Epidermal melanocyte (primary cell): ENCODE data around the gene C18orf63.
"Not testable (repeated sequence)": the region's sequence is repeated elsewhere in the genome, so short reads cannot be mapped to it uniquely, and the experiment has no call there.

Source experiments
- DNase-seq: peaks from one replicate; pipeline ENCODE4 v3.0.0; 2011; ENCODE audit warnings: low spot score; ENCODE audit not compliant: insufficient read length

Gene C18orf63

DNA sequence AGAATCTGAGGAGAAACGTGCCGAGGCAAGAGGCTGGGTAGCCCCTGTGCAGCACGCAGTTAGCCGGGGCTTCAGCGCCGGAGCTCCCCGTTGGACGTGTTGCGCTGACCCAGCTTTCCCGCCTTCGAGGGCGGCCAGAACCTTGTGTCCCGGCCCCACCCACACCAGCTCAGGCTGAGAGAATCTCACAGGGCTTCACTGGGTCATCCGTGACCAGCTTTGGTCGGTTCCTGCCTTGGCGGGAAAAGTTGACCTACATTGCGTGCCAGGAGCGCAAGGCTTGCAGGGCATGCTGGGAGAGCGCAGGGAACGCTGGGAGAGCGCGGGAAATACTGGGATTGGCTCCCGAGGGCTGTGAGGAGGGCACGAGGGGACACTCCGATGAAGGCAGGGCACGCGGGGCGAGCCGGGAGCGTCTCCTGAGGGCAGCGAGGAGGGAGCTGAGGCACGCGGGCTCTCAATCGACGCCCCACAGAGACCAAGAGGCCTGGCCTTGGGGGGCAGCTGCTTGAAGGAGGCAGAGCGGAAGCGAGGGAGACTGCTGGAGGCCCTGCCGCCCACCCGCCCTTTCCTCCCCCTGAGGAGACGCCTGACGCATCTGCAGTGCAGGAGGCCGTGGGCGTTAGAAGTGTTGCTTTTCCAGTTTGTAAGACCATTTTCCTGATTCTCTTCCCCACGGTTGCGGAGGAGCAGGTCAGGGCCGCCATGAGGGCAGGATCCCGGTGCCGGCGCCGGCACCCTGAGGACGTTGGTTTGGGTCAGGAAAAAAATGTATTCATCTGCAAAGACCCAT lies at the start of gene C18orf63:
TSS of gene C18orf63 (plus strand) at position 376 of the 793 bp plus-strand sequence. CDS start 2,027 bp downstream, outside the sequence.
- DNase-seq, result no peak

GRCh38 chr18:74266161-74266560 lies 49.5 kb upstream of the C18orf63 start:
- DNase-seq, result no peak

DNA sequence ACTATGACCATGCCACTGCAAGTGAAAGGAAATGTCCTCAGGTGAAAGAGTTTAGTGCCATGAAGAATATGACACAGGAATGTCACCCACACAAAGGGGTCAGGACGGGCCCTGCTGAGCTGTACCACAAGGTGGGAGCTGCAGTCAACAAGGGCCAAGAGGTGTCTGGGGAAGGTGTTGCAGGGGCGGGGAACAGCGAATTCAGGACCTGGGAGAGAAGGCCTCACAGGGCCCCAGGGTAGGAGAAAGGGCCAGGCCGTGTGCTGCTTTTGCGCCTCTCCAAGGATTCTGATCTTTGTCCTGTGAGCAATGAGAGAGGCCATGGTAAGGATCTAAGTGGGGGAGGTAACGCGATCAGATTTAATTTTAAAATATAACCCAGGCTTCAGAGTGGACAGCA lies 47.5 kb upstream of the C18orf63 start:
- no peak for DNase-seq

DNA sequence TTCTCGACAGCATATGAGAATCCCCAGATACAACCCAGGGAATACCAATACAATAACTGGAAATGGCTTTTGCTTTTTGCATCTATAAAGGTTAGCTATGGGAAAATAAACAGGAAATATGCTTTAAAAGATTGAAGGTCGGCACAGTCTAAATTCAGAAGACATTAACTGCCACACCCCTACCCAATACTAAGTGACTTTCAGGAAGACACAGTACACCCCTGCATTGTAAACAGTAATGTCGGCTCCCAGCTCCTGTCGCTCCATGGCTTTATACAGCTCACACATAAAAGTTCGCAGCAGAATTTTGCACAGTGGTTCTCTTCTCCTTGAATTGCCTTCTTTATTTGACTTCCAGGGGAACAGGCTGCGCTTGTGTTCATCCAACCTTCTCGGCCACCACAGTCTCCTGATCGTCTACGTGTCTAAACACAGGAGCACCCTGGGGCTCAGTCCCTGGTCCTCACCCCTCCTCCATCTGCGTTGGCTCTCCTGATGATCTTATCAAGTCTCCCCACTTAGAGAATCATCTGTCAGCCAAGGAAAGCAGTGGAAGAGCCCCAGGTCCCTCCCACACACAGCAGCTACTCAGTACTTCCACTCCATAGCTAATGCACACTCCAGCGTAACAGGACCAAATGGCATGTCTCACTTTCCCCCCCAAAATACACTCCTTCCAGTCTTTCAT lies 46.6 kb upstream of the C18orf63 start:
- DNase-seq, result no peak

GRCh38 chr18:74271635-74272034 lies 44.0 kb upstream of the C18orf63 start:
- no peak for DNase-seq

DNA sequence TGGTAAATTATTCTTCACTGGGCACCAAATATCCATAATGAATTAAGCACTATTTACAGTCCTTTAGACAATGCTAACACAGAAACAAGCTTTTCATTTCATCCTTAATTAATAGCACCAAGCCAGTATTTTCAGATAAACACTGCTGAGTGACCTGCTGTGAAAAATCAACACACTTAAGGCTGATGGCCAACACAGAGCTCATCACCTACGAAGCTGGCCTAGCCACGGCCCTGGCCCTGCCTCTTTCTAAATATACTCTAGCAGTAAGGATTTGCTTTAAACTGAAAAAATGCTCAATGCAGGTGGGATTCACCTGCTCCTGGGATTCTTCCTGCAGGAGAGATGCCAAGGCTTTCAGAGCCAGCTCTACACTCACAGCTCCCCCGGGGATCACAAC lies 42.2 kb upstream of the C18orf63 start:
- no peak for DNase-seq

DNA sequence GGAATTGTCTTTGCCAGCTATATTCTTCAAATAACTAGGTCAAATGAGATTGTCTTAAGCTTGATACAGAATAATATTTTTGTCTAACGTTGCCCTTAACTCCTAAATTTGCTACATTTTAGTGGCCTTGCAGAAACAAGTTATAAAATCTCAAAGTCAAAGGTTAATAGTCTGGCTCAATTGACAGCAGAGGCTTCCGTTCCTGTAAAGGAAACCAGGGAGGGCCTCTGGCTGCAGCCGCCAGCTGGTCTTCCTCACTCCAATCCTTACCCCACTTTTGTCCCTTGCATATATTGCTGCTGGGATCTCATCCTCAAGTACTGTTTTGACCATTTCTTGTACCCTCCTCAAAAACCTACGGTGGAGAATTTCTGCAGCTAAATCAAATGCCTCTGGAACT lies 40.9 kb upstream of the C18orf63 start:
- DNase-seq, result no peak

DNA sequence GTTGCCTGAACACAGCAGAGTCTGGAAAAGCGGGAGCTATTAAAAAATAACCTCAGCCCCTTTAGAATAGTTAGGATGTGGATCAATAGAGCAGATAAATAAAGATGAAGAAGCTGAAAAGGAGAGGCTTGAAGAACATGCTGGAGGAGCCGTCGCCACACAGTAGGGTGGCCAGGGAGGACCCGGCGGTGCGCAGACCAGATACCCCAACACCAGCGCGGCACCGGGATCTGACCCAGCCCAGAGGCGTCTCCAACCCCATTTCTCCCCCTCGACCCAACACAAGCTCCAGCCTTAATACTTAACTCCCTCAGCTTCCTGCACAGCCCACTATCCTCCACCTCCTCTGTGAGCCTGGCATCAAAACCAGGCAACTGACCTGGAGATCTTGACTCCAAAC lies 39.9 kb upstream of the C18orf63 start:
- DNase-seq, result no peak

DNA sequence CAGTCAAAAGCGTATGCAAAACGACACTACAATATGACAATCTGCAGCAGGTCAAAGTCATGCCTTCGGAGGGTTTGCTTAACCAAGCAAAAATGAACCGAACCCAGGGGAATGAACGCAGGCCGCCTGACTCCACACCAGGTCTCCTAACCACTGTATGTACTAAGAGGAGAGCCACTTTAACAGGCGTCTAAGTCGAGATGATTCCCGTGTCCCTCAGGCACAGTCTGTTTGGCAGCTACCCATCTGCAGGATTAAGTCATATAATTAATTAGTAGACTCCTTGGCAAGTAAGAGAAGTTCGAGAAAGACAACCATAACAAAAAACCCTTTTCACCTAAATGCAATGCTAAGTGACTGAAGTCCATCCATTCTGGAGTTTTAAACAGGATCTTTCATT lies 39.0 kb upstream of the C18orf63 start:
- no peak for DNase-seq

DNA sequence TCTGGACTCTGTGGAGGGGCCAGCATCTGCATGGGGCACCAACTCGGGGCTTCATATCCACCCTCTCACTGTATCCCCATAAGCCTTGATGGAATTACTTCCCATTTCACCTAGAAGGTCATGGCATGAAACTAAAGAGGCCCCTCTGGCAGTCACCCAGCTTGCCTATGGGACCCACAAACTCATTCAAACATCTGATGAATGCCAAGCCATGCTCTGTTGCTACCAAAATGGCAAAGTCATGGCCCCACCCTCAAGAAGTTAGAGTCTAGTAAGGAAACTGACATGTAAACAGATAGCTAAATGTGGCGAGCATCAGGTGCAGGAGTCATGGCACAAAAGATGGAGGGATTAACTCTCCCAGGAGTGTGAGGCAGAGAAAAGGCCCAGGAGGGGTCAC lies 38.3 kb upstream of the C18orf63 start:
- DNase-seq, result no peak

DNA sequence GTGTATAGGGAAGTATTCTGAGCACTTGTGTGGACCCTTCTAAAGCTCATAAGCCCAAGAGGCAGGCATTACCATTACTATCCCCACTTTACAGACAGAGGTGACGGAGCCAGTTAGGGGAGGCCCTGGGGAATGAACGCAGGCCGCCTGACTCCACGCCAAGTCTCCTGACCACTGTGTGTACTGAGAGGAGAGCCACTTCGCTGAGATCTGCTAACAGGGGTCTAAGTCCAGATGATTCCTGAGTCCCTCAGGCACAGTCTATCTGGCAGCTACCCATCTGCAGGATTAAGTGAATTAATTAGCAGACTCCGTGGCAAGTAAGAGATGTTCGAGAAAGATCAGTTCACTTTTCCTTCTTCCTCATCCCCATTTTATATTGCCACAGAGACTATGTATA lies 37.6 kb upstream of the C18orf63 start:
- DNase-seq, result no peak

DNA sequence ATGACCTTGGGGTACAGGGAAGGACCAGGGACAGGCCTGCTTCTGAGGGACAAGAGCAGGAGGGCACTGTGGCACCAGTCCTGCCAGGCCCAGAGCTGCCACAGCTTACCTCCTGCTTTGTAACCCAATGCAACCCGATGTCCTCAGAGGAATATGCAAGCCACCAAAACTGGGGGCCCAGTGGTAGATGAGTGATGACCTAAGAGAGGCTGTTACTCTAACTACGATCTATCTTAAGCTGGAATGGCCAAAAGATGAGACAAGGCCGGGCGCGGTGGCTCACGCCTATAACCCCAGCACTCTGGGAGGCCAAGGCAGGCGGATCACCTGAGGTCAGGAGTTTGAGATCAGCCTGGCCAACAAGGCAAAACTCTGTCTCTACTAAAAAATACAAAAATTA lies 36.7 kb upstream of the C18orf63 start:
- DNase-seq, result no peak

DNA sequence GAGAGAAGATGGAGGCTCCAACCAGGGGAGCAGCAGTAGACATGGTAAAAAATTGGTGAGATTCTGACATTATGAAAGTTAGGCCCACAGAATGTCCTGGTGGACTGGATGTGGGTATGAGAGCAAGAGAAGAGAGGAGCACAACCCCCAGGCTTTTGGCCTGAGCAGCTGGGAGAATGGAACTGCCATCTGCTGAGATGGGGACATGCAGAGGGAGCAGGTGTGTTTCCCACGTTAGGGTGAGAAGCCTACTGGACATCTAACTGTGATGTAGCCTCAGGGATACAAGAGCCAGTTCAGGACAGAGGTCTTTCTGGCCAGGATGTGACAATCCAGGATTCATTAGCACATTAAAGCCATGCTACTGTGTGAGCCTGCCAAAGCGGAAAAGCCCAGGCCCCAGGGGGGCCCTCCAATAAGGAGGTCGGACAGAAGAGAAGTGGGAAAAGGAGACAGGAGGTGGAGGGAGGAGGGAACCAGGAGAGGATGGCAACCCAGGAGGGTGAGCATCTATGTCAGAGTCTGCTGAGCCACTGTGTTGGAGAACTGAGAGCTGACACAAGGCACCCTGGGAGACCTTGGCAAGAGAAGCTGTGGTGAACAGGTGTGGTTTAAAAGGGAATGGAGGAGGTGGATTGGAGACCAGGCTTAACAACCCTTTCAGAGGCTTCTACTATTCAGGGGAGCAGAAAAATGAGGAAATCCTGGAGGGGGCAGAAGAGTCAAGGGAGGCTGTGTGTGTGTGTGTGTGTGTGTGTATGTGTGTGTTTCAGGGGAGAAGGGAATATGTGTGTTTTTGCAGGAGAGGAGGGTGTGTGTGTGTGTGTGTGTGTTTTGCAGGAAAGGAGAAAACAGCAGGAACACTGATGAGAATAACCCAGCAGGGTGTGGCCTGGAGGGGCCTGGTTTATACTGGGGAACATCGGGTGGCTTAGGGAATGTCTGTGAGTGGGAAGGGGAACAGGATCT lies 34.3 kb upstream of the C18orf63 start:
- no peak for DNase-seq

DNA sequence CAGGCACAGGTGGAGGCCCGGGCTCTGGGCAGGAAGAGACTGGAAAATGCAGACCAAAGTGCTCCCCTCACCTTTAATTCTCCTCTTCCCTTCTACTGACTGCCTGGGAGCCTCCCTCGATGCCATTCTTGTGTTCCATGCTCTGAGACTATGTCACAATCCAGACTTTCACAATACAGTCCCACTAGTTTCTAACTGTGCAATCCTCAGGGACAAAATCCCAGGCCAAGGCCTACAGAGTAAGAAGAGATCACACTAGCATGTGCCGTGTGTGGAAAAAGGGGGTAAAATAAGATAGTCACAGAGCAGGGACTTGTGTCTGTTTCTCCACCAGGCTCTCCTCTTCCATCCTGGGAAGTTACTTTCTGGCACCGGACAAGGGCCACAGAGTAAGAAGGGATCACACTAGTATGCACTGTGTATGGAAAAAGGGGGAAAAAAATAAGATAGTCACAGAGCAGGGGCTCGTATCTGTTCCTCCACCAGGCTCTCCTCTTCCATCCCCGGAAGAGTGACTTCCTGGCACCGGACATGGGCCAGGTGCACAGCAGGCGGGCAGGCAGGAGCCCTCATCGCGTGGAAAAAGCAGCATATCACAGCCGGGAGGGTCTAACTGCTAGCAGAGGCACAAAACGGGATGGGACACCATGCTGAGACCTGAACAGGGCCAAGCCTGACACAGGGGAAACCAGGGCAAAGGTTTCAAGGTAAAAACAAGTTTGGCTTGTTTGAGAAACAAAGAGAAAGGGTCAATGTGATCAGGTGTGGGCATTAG lies 33.5 kb upstream of the C18orf63 start:
- no peak for DNase-seq

GRCh38 chr18:74282755-74283554 lies 32.7 kb upstream of the C18orf63 start:
- no peak for DNase-seq

DNA sequence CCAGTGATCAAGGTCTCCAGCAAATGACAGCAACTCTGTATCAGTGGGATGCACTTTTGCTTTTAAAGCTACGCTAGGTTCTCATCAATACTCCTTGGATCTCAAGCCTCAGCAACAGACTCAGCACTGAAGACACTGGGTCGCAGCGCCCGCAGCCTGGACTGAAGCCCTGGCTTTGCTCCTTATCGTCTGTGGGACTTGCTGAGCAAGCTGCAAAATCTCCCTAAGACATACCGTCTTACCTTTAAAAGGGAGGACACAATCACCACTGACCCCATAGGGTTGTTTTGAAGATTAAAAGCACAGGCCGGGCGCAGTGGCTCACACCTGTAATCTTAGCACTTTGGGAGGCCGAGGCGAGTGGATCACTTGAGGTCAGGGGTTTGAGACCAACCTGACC lies 32.0 kb upstream of the C18orf63 start:
- DNase-seq, result no peak

DNA sequence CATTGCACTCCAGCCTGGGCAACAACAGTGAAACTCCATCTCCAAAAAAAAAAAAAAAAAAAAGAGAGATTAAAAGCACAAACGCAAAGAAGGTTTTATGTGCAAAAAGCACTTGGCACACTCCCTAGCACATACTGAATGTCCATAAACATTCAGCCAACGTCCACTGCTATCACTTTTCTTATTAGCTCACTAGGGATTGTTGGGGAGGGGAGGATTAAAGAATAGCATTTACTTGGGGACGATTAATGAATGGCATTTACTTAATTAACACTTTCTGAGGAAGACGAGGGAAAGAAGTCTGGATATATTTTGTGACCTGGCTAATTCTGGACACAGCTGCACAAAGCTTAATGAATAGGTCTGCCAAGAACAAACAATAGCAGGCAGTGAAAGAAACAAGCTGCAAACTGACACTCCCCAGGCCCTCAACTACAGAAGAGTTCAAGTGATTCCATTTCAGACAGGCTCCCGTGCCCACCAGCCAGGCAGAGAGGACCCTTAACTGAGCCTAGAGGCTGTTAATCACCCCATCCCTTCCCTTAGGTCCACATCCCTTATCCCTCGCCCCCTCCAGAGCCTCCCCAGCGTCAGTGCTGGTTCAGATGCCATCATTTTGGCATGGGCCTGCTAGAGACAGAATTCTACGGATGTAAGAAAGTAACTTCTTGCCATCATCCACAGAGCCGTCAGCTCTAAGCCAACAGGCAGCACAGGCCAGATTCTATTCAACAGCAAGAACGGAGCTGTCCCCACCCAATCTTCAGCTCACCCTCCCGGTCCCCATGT lies 31.3 kb upstream of the C18orf63 start:
- DNase-seq, result no peak

DNA sequence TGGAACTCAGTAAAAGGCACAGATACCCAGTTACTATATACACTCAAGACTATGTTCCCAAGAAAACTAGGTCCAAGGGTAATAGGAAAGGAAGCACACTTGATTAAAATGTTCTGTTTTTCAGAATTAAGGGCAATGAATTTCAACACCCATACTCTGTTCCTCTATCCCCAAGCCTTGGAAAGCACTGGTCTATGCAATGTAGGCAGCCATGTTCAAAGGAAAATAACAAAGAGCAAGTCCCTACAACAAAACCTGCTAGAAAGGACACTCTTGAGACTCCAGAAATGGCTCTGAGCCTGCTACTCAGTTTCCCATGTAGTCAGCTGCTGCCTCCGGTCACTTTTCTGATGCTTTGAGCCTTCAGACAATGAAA lies 30.7 kb upstream of the C18orf63 start:
- no peak for DNase-seq

- DNase-seq, result not testable (repeated sequence)
Observed at GRCh38 chr18:74285583-74285982, 30.1 kb upstream of the C18orf63 start.
